HepG2 (cell line): ENCODE results near the gene DDRGK1. TPM values are rescaled to one million over a fixed set of nuclear protein-coding genes. Genes with fewer than 3 reads are reported as not detected.

ENCODE experiments used
- ATAC-seq: fragments of 200-7000 bp; cut with Tn5 transposase; 3 replicates; pipeline ENCODE4 v1.9.1; 2020; ENCODE audit warnings: mild to moderate bottlenecking, moderate library complexity
- BruUV-seq: library from RNA; stranded (reverse); fragments of 400-500 nt; replicated peaks from 2 replicates; lab custom pipeline; 2021; lab: Mats Ljungman, UMichigan
- CTCF ChIA-PET: fragments of 300-600 bp; formaldehyde crosslinking; extraction: SDS; loops from one replicate; lab custom pipeline; 2021; ENCODE audit warnings: low total read pairs, inconsistent platforms, low intra/inter-chr PET ratio; lab: Yijun Ruan, JAX
- POLR2A ChIA-PET: fragments of 350-600 bp; sonication (Branson Sonifier 250); formaldehyde crosslinking; loops from one replicate; lab custom pipeline; 2020; ENCODE audit warnings: antibody characterized with exemption, inconsistent platforms; lab: Yijun Ruan, JAX
- DNase-seq: peaks from one replicate; pipeline ENCODE4 v3.0.0-alpha.2; 2015; ENCODE audit warnings: low spot score
- FAIRE-seq: peaks from 3 replicates; lab custom pipeline; 2011; peaks lifted over from hg19 to GRCh38; lab: Jason Lieb, UNC
- H2AFZ ChIP-seq: one replicate; pipeline ENCODE4 v1.6.1; 2011; ENCODE audit warnings: low read length, inconsistent platforms
- H3K27ac ChIP-seq: fragments of 300-600 bp; 3 replicates; pipeline ENCODE4 v1.8.0; 2011; ENCODE audit warnings: mixed run types, mild to moderate bottlenecking, mixed read lengths, low read length, inconsistent platforms; ENCODE audit not compliant: insufficient read depth; ENCODE audit errors: extremely low read length
- H3K27me3 ChIP-seq, 2 experiments: fragments of 200-600 bp in 1 of 2; 2 replicates in 1 of 2; 3 replicates in 1 of 2; pipeline versions ENCODE4 v1.6.0 to v1.8.0; 2011; ENCODE audit warnings: low read length in 2 of 2, mild to moderate bottlenecking in 2 of 2, moderate library complexity in 2 of 2, inconsistent platforms in 1 of 2; ENCODE audit not compliant: insufficient read depth in 2 of 2, control insufficient read depth in 1 of 2
- H3K36me3 ChIP-seq, 2 experiments: fragments of 200-600 bp in 1 of 2; replicated peaks in 1 of 2; 2 replicates in 1 of 2; 3 replicates in 1 of 2; pipeline versions ENCODE4 v1.5.1 to v1.8.0; 2011; ENCODE audit warnings: low read length in 2 of 2, inconsistent platforms in 1 of 2; ENCODE audit not compliant: insufficient read depth in 2 of 2, control insufficient read depth in 1 of 2
- H3K4me1 ChIP-seq: 2 replicates; pipeline ENCODE4 v1.5.1; 2012; ENCODE audit warnings: low read length, inconsistent platforms; ENCODE audit not compliant: insufficient read depth
- H3K4me2 ChIP-seq: 2 replicates; pipeline ENCODE4 v1.6.0; 2011; ENCODE audit warnings: low read depth, low read length, inconsistent platforms
- H3K4me3 ChIP-seq, 3 experiments: fragments of 200-600 bp in 1 of 3; sonication (generic), shearing (Covaris generic) in 1 of 3; replicated peaks in 1 of 3; 2 replicates each; pipeline ENCODE4 v1.5.1; 2011 to 2016; ENCODE audit warnings: low read length in 3 of 3, inconsistent platforms in 2 of 3, low read depth in 2 of 3, mild to moderate bottlenecking in 2 of 3, control low read depth in 1 of 3, mixed read lengths in 1 of 3; ENCODE audit not compliant: insufficient read depth in 1 of 3
- H3K79me2 ChIP-seq: one replicate; pipeline ENCODE4 v1.6.1; 2011; ENCODE audit warnings: low read length, inconsistent platforms; ENCODE audit not compliant: insufficient read depth
- H3K9ac ChIP-seq: 2 replicates; pipeline ENCODE4 v1.6.0; 2011; ENCODE audit warnings: mild to moderate bottlenecking, low read depth, low read length, inconsistent platforms; ENCODE audit not compliant: insufficient read depth
- H3K9me3 ChIP-seq: 2 replicates; pipeline ENCODE4 v1.5.1; 2012; ENCODE audit warnings: mild to moderate bottlenecking, low read length
- H4K20me1 ChIP-seq: 2 replicates; pipeline ENCODE4 v1.6.0; 2011; ENCODE audit warnings: inconsistent platforms, mild to moderate bottlenecking, low read length, moderate library complexity; ENCODE audit not compliant: insufficient read depth
- BATF2 ChIP-seq: sonication (generic); formaldehyde crosslinking; IDR thresholded peaks from 2 replicates; pipeline ENCODE4 v1.8.0; 2022; ENCODE audit warnings: mild to moderate bottlenecking, missing genetic modification reagents, moderate library complexity
- EED ChIP-seq: sonication (generic); formaldehyde crosslinking; IDR thresholded peaks from 2 replicates; pipeline ENCODE4 v1.5.0; 2020; ENCODE audit warnings: mild to moderate bottlenecking, missing genetic modification reagents
- WIZ ChIP-seq: sonication (generic); formaldehyde crosslinking; IDR thresholded peaks from 2 replicates; pipeline ENCODE4 v1.5.1; 2020; ENCODE audit warnings: mild to moderate bottlenecking, missing genetic modification reagents
- ZEB1 ChIP-seq: IDR thresholded peaks from 2 replicates; pipeline ENCODE4 v1.6.1; 2012; ENCODE audit warnings: mild to moderate bottlenecking, low read depth, inconsistent platforms; ENCODE audit not compliant: insufficient replicate concordance
- ZFAT ChIP-seq: sonication (generic); formaldehyde crosslinking; conservative IDR thresholded peaks from 2 replicates; pipeline ENCODE4 v1.8.1; 2023; ENCODE audit warnings: missing genetic modification reagents, inconsistent platforms
- ZFX ChIP-seq: sonication (generic); formaldehyde crosslinking; IDR thresholded peaks from 2 replicates; pipeline ENCODE4 v1.4.0; 2020; ENCODE audit warnings: mild to moderate bottlenecking, low read depth, missing genetic modification reagents, moderate library complexity
- ZNF318 ChIP-seq: sonication (generic); formaldehyde crosslinking; IDR thresholded peaks from 2 replicates; pipeline ENCODE4 v1.4.0; 2020; ENCODE audit warnings: mild to moderate bottlenecking, missing genetic modification reagents
- ZNF605 ChIP-seq: sonication (generic); formaldehyde crosslinking; IDR thresholded peaks from 2 replicates; pipeline ENCODE4 v1.8.0; 2022; ENCODE audit warnings: mild to moderate bottlenecking, missing genetic modification reagents
- ZNF768 ChIP-seq: sonication (generic); formaldehyde crosslinking; IDR thresholded peaks from 2 replicates; pipeline ENCODE4 v1.4.0; 2020; ENCODE audit warnings: missing genetic modification reagents
- WGBS: methylation state at CpG from one replicate; pipeline ENCODE4 v1.1.6; 2017; ENCODE audit warnings: low lambda C conversion rate; 5-methylcytosine and 5-hydroxymethylcytosine counted together
- in situ Hi-C: cut with HindIII; loops from 2 replicates; pipeline ENCODE4 v1.10.0; 2017; ENCODE audit warnings: low pct_unique_long_range_greater_than_20kb; ENCODE audit not compliant: extremely low pct_ligation_motif_present
- intact Hi-C: fragments of 100-400 bp; cut with micrococcal nuclease; formaldehyde crosslinking; loops from one replicate; pipeline ENCODE4 v1.10.0; 2022; ENCODE audit not compliant: unreplicated experiment
- polyA plus RNA-seq, 8 experiments: library from polyadenylated mRNA; depleted of rRNA in 3 of 8; stranded (reverse) in 7 of 8; unstranded in 1 of 8; fragments of >200 nt; fragmentation: Illumina TruSeq in 4 of 8; extraction: Trizol in 4 of 8; gene quantifications; 2 replicates each; pipeline versions ENCODE4 v1.2.1 to v1.2.3, GENCODE V29; 2011 to 2016; ENCODE audit warnings: low read depth in 4 of 8, missing spikeins in 1 of 8, mixed read lengths in 1 of 8; ENCODE audit not compliant: insufficient read depth in 1 of 8
- total RNA-seq, 5 experiments: library from RNA; depleted of rRNA; stranded (reverse); fragments of >200 nt; fragmentation: Illumina TruSeq; extraction: Trizol; gene quantifications; 2 replicates each; pipeline ENCODE4 v1.2.3, GENCODE V29; 2016; ENCODE audit warnings: low read depth in 1 of 5

Gene DDRGK1
- total and polyA plus RNA-seq, 2 of the 13 experiments (the other 11 are each of a cell fraction or from before 2014, with no cell fraction given): 96.7 to 149 TPM

DNA sequence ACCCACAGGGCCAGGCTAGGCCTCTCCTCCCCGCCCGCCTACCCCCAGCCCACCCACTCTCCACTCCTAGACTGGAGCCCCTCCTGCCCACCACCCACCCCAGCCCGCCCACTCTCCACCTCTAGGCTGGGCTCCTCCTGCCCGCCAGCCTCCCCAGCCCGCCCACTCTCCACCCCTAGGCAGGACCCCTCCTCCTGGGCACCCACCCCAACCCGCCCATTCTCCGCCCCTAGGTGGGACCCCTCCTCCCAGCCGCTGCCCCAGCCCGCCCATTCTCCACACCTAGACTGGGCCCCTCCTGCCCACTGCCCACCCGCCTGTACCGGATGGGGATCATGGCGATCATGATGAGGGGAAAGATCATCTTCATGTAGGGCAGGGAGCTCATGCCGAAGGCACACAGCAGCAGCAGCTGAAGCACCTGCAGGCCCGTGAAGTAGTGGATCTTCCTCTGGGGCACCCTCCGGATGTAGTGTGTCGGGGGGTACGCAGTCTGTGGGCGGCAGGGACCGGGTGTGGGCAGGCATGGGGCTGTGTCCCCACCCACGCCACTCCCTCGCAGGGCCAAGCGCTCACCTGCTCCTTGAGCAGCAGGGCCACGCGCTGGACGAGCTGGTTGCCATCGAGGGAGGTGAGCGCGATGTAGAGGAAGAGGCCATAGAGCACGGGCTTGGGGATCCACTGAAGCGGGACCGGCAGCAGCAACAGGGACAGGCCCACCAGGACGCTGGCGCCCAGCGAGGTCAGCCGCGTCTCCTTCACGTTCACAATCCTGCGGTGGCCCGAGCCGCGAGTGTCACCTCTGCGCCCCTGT lies 23.7 kb upstream of the DDRGK1 start (continued):
- TF ChIP-seq ZNF318 (CRISPR knock-in tag): 0 out of 2 replicates have a peak, but pooled peaks have one; percentile 26

GRCh38 chr20:3227506-3227905 lies 23.0 kb upstream of the DDRGK1 start:
- ATAC-seq: no peak
- Histone ChIP-seq H3K27ac (no peak overlapping the region), H4K20me1 (no peaks in the 10 kb centered on the region)
- WGBS: 99% methylated on average over 6 of the region's 7 CpGs
- TF ChIP-seq BATF2 (peak; percentile 14; the same call in 1 of the 2 replicates), ZFAT (CRISPR knock-in tag) (no peak), WIZ (CRISPR knock-in tag) (0 out of 2 replicates have a peak, but pooled peaks have one; percentile 28), ZNF605 (CRISPR knock-in tag) (no peak), ZFX (no peak), EED (0 out of 2 replicates have a peak, but pooled peaks have one; percentile 56), ZEB1 (no peak), ZNF768 (CRISPR knock-in tag) (peak; percentile 13; the same call in 1 of the 2 replicates)
- TF ChIP-seq, all 625 proteins: peak for 4
- in situ Hi-C loops (no loop called here), intact Hi-C loops (no loop called here)
- no peaks in the 10 kb centered on the region for H3K79me2 ChIP-seq
- no TSS peak for BruUV-seq
- H3K9ac ChIP-seq: no peak overlapping the region
- H3K27me3 ChIP-seq: no peaks in the 10 kb centered on the region
- DNase-seq (no peak), FAIRE-seq (no peak)
- ChIA-PET POLR2A (interaction anchor here (1.0 kb wide), 1 partner anchor 18 kb away, joined by 3 read pairs; the partner anchor contains the start of gene ITPA), CTCF (no interaction called here)
- no peak overlapping the region for H2AFZ ChIP-seq
- H3K4me2 ChIP-seq: no peak overlapping the region
- H3K4me3 ChIP-seq: no peak overlapping the region
- H3K9me3 ChIP-seq: no peaks in the 10 kb centered on the region
- peaks cover 0 to 17% of the 10 kb centered on the region in 2 experiments; a peak in 3 of 5 replicates for H3K36me3 ChIP-seq
- peaks cover 65% of the 10 kb centered on the region for H3K4me1 ChIP-seq
